K562 treated with DMSO at 1 percent for 48 hours (cell line): ENCODE results near the gene MGAM2. TPM values are rescaled to one million over a fixed set of nuclear protein-coding genes. Genes with fewer than 3 reads are reported as not detected.

ENCODE experiments used
- total RNA-seq: library from RNA; unstranded; fragments of 300-600 nt; gene quantifications from 2 replicates; pipeline ENCODE4 v1.2.3, GENCODE V29; 2022; ENCODE audit warnings: low replicate concordance; ENCODE audit errors: extremely low read depth

The MGAM2 gene
- total RNA-seq: not detected in 2 replicates

DNA sequence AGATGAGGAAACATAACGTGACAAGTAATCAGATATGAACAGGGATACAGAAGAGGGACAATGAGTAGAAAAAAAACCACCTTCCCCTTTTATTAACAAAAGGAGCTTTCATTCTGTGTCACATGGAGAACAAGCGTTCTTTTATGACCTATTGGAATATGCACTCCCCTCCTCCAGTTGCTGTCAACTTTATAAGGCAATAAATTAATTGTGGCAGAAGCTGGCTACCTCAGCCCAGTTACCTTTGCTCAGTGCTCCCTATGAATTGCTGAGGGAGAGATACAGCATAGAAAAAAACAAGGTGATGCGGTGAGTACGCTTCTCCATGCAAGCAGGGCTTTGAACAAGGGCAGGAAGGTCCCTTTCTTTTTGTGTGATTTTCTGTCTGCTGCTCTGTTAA is at the start of gene MGAM2:
TSS of gene MGAM2 (plus strand) at position 220 of the 400 bp plus-strand sequence. CDS start 5,156 bp downstream, outside the sequence.

DNA sequence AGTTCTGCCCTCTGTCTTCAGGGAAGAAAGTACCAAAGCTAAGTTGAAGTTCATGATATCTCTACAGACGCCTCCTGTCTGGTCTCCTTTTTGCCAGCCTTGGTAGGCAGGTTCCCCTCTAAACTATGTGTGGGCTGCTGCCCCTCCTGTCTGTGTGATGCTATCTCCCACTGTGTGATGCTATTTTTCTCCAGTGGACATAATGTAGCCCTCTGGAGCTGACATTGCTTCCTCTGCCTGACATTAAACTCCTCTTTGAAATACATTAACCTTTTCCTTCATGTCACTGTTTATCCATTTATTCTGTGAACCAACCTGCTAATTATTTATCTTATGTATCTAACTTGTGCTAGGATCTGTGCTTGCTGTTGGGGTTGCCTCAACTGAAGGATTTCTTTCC is 146.4 kb downstream of the MGAM2 start, which contains the start of gene PRSS58:
TSS of gene PRSS58 (minus strand) at position 101 of the 400 bp plus-strand sequence. CDS start 351 bp downstream, outside the sequence.

Other genes with a start within 250 kb of the MGAM2 start
- gene OR9A4, start 195.3 kb upstream of the MGAM2 start, total RNA-seq: not detected in 2 replicates
- not detected in 2 replicates for gene CLEC5A, start 164.7 kb upstream of the MGAM2 start, total RNA-seq
- gene TAS2R38, start 137.9 kb upstream of the MGAM2 start, total RNA-seq: not detected in 2 replicates
- gene MGAM, start 115.8 kb upstream of the MGAM2 start, total RNA-seq: not detected in 2 replicates
- not detected in 2 replicates for gene PRSS58, start 146.3 kb downstream of the MGAM2 start, total RNA-seq